ENCODE results near the gene TSPAN11. TPM values are rescaled to one million over a fixed set of nuclear protein-coding genes. Genes with fewer than 3 reads are reported as not detected.

TSPAN11 gene
- total and polyA plus RNA-seq, 2 experiments from 2014 or later = 5.2 to 9.6 TPM

GRCh38 chr12:30968211-30968610, 41.7 kb downstream of the TSPAN11 start:
- TF ChIP-seq CTCF (IDR thresholded peaks at IDR 0.05; ENCODE audit: poor library complexity) (no peak), EZH2 (IDR thresholded peaks at IDR 0.05; ENCODE audit: borderline replicate concordance) (no peak), EZH2phosphoT487 (IDR thresholded peaks at IDR 0.05; ENCODE audit: low read depth, severe bottlenecking, unreplicated experiment) (no peak)
- WGBS (ENCODE audit: low lambda C conversion rate, missing lambda C conversion rate) = 86% methylated on average over 5 of the region's 5 CpGs
- H3K9me3 ChIP-seq (ENCODE audit: low read depth) = no peaks in the 10 kb centered on the region
- H3K4me2 ChIP-seq = no peak overlapping the region
- peaks cover 5% of the 10 kb centered on the region for H3K4me1 ChIP-seq (ENCODE audit: insufficient read depth)
- H3K4me3 ChIP-seq = no peak overlapping the region
- H3K27me3 ChIP-seq = no peaks in the 10 kb centered on the region
- no peak overlapping the region for H3K27ac ChIP-seq
- H2AFZ ChIP-seq = no peak overlapping the region
- H3K9me2 ChIP-seq (replicated peaks; ENCODE audit: insufficient read depth) = no peaks in the 10 kb centered on the region
- H3K79me2 ChIP-seq = no peaks in the 10 kb centered on the region
- no peaks in the 10 kb centered on the region for H4K20me1 ChIP-seq (ENCODE audit: insufficient read depth, poor library complexity, severe bottlenecking)
- DNase-seq (ENCODE audit: low spot score) = no peak
- H3K36me3 ChIP-seq (replicated peaks; ENCODE audit: insufficient read depth, low read depth) = no peaks in the 10 kb centered on the region

GRCh38 chr12:30969006-30969405, 42.5 kb downstream of the TSPAN11 start:
- Histone ChIP-seq H3K4me1 (ENCODE audit: insufficient read depth) (peaks cover 5% of the 10 kb centered on the region), H3K4me3 (no peak overlapping the region), H3K36me3 (replicated peaks; ENCODE audit: insufficient read depth, low read depth) (no peaks in the 10 kb centered on the region), H3K27me3 (peaks cover under 1% of the 10 kb centered on the region), H3K9me2 (replicated peaks; ENCODE audit: insufficient read depth) (no peaks in the 10 kb centered on the region), H3K9me3 (ENCODE audit: low read depth) (no peaks in the 10 kb centered on the region), H3K27ac (no peak overlapping the region), H3K4me2 (no peak overlapping the region), H2AFZ (no peak overlapping the region), H3K79me2 (no peaks in the 10 kb centered on the region), H4K20me1 (ENCODE audit: insufficient read depth, poor library complexity, severe bottlenecking) (no peaks in the 10 kb centered on the region)
- no peak for TF ChIP-seq CTCF (IDR thresholded peaks at IDR 0.05; ENCODE audit: poor library complexity)
- TF ChIP-seq EZH2phosphoT487 (IDR thresholded peaks at IDR 0.05; ENCODE audit: low read depth, severe bottlenecking, unreplicated experiment) = no peak
- TF ChIP-seq EZH2 (IDR thresholded peaks at IDR 0.05; ENCODE audit: borderline replicate concordance) = no peak
- 96% methylated on average over 3 of the region's 3 CpGs for WGBS (ENCODE audit: low lambda C conversion rate, missing lambda C conversion rate)
- no peak for DNase-seq (ENCODE audit: low spot score)

- Histone ChIP-seq H3K9me3 (ENCODE audit: low read depth) (no peaks in the 10 kb centered on the region), H3K4me1 (ENCODE audit: insufficient read depth) (peaks cover 5% of the 10 kb centered on the region), H4K20me1 (ENCODE audit: insufficient read depth, poor library complexity, severe bottlenecking) (no peaks in the 10 kb centered on the region), H3K4me2 (no peak overlapping the region), H3K4me3 (no peak overlapping the region), H3K36me3 (replicated peaks; ENCODE audit: insufficient read depth, low read depth) (no peaks in the 10 kb centered on the region), H2AFZ (no peak overlapping the region), H3K9me2 (replicated peaks; ENCODE audit: insufficient read depth) (no peaks in the 10 kb centered on the region), H3K27me3 (peaks cover 5% of the 10 kb centered on the region), H3K79me2 (no peaks in the 10 kb centered on the region), H3K27ac (no peak overlapping the region)
- 87% methylated on average over 5 of the region's 5 CpGs for whole genome bisulfite sequencing (ENCODE audit: low lambda C conversion rate, missing lambda C conversion rate)
- DNase-seq (ENCODE audit: low spot score) = no peak
- TF ChIP-seq EZH2phosphoT487 (IDR thresholded peaks at IDR 0.05; ENCODE audit: low read depth, severe bottlenecking, unreplicated experiment) (no peak), CTCF (IDR thresholded peaks at IDR 0.05; ENCODE audit: poor library complexity) (no peak), EZH2 (IDR thresholded peaks at IDR 0.05; ENCODE audit: borderline replicate concordance) (no peak)
These were observed 43.3 kb downstream of the TSPAN11 start for GRCh38 chr12:30969606-30970395.

Data from hepatocyte (in vitro differentiated cells).